HG03342 (cell line): ENCODE measurements around the gene BANP.
"Not testable (repeated sequence)": the region's sequence is repeated elsewhere in the genome, so short reads cannot be mapped to it uniquely, and the experiment has no call there.

Experiments
- ATAC-seq: cut with Tn5 transposase; IDR thresholded peaks from one replicate; pipeline ENCODE4 v1.9.1; 2021; ENCODE audit warnings: mild to moderate bottlenecking, moderate library complexity; ENCODE audit not compliant: unreplicated experiment

BANP gene

GRCh38 chr16:88025828-88026555 lies 74.8 kb downstream of the BANP start:
- ATAC-seq = not testable (repeated sequence)

DNA sequence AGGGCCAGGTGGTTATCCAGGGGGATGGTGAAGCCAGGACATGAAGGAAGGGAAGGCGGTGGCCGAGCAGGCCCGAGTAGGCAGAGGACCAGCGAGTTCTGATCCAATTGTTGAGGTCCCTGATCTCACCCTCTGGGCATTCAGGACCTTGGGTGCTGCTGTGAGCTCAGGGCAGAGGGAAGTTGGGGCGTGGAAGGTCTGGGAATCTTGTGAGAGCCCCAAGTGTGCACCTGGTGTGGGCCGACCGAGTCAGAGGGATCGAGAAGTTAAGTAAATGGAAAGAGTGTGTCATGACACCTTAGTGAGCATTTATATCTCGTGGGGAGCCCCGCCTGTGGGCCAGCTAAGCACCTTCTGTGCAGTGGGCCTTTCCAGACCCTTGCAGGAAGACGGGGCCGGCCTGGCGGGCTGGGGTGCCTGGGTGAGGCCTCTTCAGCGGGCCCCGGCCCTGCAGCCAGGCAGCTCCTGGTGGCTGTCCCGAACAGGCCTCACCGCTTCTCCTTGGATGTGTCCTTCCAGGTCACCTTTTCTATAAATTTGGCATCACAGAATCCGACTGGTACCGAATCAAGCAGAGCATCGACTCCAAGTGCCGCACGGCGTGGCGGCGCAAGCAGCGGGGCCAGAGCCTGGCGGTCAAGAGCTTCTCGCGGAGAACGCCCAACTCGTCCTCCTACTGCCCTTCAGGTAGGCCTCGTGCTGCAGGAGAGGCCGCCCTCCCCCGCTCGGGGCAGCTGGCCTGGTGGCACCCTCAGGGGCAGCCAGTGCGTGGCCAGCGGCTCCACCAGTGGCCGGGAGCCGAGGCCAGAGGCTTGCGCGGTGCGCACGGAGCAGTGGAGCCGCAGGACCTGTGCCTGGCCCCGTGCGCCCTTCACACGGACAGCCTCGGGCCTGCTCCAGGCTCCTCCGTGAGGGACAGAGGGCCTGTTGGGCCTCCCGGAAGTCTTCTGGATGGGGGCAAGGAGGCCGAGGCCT lies 76.0 kb downstream of the BANP start:
- no peak for ATAC-seq

- not testable (repeated sequence) for ATAC-seq
Observed at GRCh38 chr16:88028177-88028930, 77.1 kb downstream of the BANP start.

DNA sequence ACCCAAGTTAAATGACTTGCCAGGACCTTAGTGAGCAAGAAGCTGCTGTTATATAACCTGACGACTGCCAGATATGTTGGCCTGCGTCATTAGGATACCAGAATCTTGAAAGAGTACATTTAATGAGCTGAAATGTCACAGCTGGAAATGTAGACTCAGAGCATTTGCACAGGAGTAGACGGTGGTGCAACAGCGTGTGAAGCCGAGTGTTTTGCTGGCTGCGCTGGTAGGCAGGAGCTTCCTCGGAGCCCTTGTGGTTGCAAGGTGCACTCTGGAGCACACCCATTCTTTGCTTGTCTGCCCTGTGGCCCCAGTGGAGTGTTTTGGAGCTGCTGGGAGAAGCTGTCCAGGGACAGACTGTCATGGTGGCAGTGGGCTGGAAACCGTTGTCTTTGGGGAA lies 79.3 kb downstream of the BANP start:
- ATAC-seq = no peak

DNA sequence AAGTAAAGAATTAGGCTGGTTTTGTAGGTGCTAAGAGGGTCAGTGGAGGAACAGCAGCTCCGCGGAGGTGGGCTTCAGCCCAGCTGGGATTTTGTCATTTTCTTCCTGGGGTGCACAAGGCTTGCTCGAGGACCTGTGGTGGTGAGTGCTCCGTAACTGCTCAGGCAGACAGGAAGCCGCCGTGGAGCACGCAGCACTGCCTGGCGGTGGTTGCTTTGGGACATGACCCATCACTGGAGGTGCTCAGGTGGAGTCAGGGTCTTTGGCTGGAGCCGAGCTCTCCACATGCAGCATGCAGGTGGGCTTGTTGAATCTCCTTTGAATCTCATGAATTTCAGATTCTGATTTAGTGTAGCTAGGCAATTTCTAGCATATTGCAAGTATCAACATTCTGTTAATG lies 79.7 kb downstream of the BANP start:
- not testable (repeated sequence) for ATAC-seq

- not testable (repeated sequence) for ATAC-seq
Observed at GRCh38 chr16:88033003-88033740, 81.9 kb downstream of the BANP start.

DNA sequence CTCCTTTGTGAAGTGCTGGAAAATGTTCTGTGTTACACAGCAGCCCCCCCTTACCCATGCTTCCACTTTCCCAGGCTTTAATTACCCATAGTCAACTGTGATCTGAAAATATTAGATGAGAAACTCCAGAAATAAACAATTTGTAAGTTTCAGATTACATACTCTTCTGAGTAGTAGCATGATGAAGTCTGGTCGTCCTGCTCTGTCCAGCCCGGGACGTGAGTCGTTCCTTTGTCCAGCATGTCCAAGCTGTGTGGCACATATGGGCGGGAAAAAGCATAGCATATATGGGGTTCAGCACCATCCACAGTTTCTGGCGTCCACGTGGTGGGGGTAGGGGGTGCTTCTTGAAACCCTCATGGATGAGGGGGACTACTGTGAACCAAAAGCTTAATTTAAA lies 83.5 kb downstream of the BANP start:
- no peak for ATAC-seq

DNA sequence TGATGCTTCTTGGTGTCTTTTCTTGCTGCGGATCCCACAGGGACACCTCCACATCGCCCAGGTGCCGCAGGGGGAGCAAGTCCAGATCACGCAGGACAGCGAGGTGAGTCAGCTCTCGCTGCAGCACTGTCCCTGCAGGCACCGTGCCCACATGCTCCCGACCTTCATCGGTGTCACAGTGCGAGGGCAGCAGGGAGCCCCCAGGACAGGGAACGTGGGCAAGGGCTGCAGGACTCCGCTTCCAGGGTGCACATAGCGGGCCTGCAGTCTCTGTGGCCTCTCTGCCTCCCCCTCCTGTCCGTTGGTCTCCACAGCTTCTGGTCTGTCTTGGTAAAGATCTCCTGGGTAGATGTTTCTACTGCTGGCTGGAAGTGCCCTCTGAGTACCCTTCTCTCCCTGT lies 84.1 kb downstream of the BANP start:
- no peak for ATAC-seq

GRCh38 chr16:88035884-88036639 lies 84.8 kb downstream of the BANP start:
- not testable (repeated sequence) for ATAC-seq

DNA sequence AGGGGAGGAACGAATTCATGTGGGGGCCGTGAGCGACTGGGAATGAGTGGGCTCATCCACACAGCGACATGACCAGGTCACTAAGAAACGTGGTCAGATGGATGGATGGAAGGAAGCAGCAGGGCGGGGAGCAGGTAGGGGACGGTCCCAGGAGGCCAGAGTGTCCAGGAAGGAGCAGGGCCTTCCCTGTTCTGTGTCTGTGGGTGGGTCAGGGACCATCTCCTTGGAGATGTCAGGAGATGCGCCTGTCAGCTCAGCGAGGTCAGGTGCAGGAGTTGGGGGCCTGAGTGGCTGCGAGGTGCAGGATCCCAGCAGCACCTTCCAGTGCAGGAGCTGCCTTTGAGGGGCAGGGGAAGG lies 85.4 kb downstream of the BANP start:
- not testable (repeated sequence) for ATAC-seq

DNA sequence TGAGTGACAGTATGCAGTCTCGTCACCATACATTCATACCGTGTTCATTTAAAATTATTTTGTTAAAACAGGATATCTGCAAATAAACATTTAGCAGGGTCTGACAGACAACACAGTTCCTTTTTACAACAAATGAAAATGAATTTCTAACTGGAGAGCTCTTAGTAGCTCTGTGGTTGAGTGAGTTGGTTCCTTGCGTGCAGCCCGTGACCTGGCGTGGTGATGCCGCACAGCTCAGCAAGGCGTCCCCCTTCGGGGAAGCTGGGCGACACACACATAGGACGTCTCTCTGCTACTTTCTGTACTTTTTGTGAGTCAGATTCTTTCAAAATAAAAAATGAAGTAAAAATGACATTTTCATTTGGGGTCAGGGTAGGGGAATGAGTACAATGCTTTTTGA lies 86.1 kb downstream of the BANP start:
- ATAC-seq = not testable (repeated sequence)

DNA sequence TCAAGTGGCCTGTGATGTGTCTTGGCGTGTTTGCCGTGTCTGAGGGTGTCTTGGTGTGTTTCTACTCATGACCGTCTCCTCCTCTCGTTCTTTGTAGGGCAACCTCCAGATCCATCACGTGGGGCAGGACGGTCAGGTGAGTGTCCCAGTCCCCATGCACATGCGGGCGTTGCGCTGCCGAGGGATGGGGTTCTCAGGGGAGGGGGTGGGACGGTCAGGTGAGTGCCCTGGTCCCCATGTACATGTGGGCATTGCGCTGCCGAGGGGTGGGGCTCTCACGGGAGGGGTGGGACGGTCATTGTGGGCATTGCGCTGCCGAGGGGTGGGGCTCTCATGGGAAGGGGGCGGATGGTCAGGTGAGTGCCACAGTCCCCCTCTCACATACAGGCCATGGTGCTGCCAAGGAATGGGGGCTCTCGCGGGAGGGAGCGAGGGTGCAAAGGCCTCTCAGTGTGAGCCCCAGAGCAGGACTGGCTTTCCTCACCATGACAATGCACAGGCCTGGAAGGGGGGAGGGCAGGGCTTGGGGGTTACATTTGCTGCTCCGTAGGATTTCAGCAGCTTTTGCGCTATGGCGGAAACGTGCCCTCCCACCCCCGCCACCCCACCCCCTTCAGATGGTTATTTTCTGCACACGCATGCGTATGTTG lies 86.8 kb downstream of the BANP start:
- not testable (repeated sequence) for ATAC-seq

GRCh38 chr16:88038526-88038908 lies 87.3 kb downstream of the BANP start:
- ATAC-seq = not testable (repeated sequence)

- no peak for ATAC-seq
Observed at GRCh38 chr16:88039591-88039990, 88.4 kb downstream of the BANP start.

DNA sequence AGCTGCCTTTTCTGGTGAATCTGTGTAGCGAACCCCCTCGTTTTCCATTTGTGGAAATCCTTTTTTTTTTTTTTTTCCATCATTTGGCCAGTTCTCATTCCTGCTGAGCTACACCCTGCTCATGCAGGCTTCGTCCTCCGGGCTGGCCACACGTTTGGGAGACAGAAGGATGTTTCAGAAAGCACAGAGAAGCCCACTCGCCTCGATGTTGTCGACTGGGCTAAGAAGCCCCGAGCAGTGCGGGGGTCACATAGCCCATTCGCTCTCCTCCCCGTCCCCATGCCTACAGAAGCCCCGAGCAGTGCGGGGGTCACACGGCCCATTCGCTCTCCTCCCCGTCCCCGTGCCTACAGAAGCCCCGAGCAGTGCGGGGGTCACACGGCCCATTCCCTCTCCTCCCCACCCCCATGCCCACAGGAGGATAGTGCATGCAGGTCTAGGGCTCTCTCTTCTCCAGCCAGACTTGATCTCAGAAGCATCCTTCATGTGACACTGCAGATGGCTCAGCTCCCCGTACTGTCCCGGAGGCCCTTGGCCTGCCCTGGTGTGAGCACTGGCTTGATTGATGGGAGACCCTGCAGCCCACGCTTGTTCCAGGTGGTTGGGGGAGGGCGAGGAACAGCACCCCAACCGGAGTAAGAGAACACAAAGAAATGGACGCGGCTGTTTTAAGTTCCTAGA lies 89.1 kb downstream of the BANP start:
- not testable (repeated sequence) for ATAC-seq

DNA sequence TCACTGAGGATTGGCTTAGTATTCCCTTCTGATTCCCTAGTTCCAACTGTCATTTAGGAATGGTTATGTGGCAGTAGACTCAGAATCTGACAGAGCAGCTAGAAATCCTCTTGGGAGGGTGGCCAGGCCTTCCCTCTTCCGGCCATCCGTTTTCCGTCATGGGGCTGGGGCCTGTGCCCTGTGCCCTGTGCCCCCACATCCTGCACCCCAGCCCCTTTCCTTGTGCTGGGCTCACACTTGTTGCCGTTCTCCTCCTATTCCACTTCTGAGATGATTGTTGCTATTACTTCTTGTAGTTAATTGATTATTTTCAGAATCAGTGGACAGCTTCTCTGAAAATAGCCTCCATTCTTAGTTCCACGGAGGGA lies 89.6 kb downstream of the BANP start:
- not testable (repeated sequence) for ATAC-seq

DNA sequence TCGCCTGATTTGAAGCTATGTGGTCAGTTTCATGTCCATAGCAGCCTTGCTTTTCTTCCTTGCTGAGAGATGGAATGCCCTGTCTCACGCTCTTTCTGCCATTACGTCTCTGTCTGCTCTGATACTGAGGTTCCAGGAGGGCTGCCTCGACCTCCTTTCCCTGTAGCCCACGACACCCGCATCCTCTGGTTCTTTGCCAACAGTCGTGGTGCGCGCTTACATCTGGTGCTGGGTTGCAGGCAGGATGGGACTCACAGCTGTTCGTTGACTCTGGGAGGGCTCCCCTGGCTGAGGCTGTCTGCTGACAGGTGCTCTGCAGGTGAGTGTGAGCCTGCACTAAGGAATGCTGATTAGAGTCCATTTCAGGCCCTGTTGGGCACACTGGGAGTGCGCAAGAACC lies 90.3 kb downstream of the BANP start:
- ATAC-seq = not testable (repeated sequence)

DNA sequence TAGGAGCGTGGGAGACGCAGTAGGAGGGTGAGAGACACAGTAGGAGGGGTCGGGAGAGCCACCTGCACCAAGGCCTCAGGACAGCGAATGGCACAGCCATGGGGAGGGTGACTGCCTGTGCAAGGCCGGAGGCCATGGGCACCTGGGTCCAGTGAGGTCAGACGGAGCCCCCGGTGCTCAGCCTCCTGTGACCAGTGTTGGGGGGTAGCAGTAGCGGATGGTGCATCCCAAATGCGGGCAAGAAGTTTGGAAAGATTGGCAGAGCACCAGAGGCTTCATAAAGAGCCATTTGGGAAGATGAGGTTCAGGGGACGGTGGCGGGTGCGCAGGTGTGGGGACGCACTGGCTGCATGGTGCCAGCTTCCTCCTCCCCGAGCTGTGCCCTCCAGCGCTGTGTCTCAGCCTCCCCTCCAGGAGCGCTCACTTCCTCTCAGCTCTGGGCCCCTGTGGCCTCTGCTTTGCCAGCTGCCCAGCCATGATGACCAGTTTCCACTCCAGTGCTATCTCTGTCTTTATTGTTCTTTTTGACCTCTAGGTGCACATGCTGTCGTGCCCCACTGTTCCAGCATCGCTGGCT lies 90.8 kb downstream of the BANP start:
- not testable (repeated sequence) for ATAC-seq
